Posterior vena cava (tissue), 2 donors: ENCODE data around the gene LRRC71. TPM values are rescaled to one million over a fixed set of nuclear protein-coding genes. Genes with fewer than 3 reads are reported as not detected.

Experiments
- DNase-seq: peaks from one replicate; pipeline ENCODE4 v3.0.0-alpha.2; 2020; ENCODE audit warnings: low spot score
- intact Hi-C, 2 donors: fragments of 100-400 bp; cut with DNase I; formaldehyde crosslinking; loops; one replicate each; pipeline versions ENCODE4 v1.14.1 to v1.14.2; 2022 to 2023
- total RNA-seq, 2 donors: library from RNA; stranded (reverse); fragmentation: NEBNext Ultra II Directional; extraction: Animal tissue kit (Norgen Biotek cat#: 25700); gene quantifications; one replicate each; pipeline ENCODE4 v1.2.1, GENCODE V29; 2021
- donor health status: DM: yes; HTN: yes; CAD: no.
- donor health status: DM: yes; HTN: yes; CAD: no.

The LRRC71 gene
- total RNA-seq, 2 donors from 2014 or later = not detected

DNA sequence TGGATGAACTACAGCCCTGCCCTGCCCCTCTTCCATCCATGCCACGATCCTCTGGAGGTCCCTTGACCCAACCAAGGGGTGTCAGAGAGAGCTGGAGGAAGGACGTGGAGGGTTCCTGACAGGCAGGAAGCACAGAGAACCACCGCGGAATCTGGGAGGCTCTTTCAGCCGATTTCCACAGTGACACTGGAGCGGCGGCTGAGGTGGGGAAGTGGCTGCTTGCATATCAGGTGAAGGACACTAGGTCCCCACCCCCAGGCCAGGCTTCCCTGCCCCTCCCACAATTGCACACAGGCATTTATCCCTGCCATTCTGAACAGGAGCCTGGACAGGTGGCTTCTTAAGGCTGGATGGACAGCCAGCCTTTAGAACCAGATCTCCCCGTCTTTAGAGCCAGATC lies 17.5 kb downstream of the LRRC71 start:
- intact Hi-C loops = no loop called here

GRCh38 chr1:156938813-156939212 lies 18.4 kb downstream of the LRRC71 start:
- intact Hi-C loops = no loop called here
- DNase-seq = peak; percentile 62

More for the DNA sequence above, 17.5 kb downstream of the LRRC71 start:
- peak; percentile 79 for DNase-seq

GRCh38 chr1:156939786-156940334 lies 19.4 kb downstream of the LRRC71 start:
- peak; percentile 76 for DNase-seq
- intact Hi-C loops = no loop called here

DNA sequence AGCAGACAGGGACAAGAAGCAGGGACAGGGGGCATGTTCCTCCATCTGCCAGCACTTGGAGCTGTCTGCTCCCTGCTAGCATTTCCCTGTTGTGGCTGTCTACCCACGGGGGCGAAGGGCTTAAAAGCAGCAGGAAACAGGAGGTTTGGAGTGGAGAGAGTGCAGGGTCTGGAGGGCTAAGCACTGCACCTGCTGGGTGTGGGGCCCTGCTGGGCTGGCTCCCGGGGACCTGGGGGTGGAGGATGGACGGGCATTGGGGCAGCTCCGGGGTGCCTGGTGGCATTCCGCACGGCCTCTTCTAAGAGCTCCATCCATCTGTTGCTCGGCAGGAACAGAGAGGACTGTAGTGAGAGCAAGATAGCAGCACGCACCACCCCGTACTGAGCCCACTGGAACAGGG lies 21.2 kb downstream of the LRRC71 start:
- DNase-seq = peak; percentile 76
- intact Hi-C loops = no loop called here

- intact Hi-C loops = no loop called here
- peak; percentile 55 for DNase-seq
Observed at GRCh38 chr1:156942176-156942575, 21.7 kb downstream of the LRRC71 start.

DNA sequence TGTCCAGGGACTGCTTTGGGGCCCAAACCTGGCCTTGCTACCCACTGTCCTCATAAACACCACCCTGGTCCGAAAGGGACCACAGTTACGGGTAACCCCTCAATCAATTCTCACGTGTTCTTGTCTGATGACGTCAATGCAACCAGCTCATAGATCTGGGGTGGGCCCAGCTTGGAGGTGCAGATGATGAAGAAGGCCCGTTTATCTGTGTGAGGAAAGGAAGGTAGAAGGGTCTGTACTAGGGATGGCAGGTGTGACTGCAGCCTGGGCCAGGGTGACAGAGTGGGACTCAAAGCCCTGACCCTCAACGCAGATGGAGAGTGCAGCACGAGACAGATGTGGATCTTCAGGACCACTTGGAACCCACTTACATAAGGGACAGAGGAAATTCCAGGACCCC lies 22.1 kb downstream of the LRRC71 start:
- intact Hi-C loops = no loop called here
- no peak for DNase-seq

DNA sequence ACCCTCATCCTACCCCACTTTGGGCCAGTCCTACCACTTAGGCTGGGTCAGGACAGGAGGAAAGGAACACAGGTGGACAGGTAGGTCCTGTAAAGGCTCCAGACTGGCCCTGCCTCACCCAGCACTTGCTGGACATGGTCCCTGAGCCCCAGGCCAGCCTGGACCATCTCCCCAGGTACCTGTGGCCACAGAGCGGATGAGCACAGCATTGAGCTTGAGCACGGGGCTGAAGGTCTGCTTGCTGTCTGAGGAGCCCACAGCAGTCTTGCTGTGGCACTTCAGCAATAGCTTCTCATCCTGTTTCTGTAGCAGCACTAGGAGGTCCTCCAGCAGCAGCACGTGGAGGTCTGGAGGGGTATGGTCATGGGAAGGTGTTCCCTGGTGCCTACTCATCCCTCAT lies 23.3 kb downstream of the LRRC71 start:
- intact Hi-C loops = no loop called here
- peak; percentile 70 for DNase-seq

DNA sequence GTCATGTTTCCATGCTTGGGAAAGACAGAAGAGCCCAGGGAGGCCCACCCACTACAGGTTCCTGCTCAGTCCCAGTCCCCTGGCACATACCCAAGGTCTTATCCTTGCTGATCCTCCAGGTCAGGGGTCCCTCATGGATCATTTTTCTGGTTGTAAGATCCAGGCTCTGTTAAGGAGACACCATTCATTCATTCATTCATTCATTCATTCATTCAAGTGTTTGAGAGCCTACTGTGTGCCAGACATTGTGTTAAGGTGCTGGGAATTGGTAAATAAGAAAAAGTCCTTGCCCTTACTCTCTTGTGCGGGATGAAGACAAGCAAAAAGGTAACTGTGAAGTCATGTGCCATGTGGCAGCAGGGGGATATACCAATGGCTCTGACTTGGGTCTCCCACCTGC lies 23.8 kb downstream of the LRRC71 start:
- peak; percentile 17 for DNase-seq
- intact Hi-C loops = no loop called here

DNA sequence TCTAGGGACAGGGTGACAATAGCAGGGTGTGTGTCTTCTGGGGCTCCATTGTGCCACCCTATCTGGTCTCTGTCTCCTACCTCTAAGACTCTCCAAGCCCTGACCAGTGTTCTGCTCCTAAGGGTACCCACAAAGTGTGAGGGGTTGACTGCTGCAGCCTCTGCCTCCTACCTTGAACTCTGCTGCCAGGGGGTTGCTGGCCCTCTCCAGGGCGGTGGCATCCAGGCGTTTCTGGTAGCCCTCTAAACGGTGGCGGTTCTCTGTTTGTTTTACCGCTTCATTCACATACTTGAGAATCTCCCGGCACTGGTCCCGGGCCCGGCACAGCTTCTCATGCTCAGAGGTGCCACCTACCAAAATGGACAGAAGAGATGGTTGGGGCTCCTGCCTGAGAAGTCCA lies 24.4 kb downstream of the LRRC71 start:
- DNase-seq = peak; percentile 62
- intact Hi-C loops = no loop called here

DNA sequence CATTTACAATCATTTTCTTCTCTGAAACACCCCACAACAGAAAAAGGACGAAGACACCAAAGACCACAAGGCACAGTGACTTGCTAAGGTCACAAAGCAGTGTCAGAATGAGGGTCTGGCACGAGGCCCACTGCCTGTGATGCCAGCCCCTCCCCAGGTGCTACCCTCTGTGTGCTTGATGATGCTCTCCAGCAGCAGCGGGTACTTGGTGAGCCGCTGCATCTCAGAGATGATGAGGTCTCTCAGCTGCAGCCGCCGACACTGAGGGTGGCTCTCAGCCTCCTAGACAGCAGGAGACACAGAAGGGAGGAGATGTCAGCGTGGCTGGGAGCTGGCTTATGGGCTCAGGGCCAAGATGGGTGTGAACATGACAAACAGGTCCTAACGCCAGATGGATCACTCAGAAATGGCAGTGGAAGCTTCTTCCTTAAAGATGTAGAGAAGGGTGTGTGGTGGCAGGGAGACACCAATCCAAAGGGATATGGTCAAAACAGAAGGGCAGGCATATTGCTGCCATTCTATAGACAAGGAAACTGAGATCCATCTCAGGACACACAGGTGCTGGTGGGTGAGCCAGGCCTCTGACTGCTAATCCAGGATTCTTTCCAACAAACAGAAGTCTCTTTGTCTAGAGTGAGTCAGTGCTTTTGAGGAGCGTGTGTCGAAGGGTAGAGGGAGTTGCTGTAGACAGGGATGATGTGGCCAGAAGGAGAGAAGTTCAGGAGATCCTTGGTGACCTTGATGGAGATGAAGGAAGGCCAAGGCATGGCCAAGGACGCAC lies 25.6 kb downstream of the LRRC71 start:
- intact Hi-C loops = no loop called here
- no peak for DNase-seq

GRCh38 chr1:156947127-156947526 lies 26.7 kb downstream of the LRRC71 start:
- intact Hi-C loops = no loop called here
- no peak for DNase-seq

GRCh38 chr1:156947818-156948525 lies 27.5 kb downstream of the LRRC71 start:
- intact Hi-C loops = no loop called here
- peak; percentile 73 for DNase-seq

DNA sequence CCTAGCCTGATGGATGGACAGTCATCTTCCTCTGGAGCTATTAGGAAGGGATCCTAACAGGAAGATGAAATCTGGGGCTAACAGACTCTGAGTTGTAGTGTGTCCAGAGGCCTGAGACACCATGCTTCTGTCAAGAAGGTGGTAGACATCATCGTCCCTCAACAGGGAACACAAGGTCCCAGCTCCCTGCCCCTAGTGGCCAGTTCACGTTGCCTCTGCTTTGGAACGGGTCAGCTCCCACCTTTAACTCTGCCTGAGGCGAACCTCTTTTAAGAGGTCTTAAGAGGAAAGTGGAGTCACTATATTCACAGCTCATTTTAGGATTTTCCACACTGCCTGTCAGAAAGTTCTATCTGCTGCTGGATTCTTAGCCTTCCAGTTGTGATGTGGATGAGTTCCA lies 28.3 kb downstream of the LRRC71 start:
- intact Hi-C loops = no loop called here
- no peak for DNase-seq

DNA sequence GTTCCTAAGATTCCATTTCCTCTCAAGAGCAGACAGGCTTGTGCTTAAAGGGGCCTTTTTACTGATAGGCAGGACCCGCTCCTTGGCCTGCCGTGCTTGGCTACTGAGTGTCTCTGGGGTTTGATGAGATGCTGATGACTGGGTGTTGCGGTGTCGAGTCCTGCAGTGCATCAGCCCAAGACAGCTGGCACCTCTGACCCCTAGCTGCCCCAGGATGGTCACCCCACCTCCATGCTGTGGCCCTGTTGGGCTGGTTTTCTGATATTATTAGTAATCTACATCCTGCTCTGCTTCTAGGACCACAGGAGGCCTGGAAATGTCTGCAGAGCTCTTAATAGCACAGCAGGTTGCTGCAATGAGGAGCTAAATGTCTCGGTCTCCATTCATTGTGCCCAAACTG lies 28.7 kb downstream of the LRRC71 start:
- no peak for DNase-seq
- intact Hi-C loops = no loop called here

DNA sequence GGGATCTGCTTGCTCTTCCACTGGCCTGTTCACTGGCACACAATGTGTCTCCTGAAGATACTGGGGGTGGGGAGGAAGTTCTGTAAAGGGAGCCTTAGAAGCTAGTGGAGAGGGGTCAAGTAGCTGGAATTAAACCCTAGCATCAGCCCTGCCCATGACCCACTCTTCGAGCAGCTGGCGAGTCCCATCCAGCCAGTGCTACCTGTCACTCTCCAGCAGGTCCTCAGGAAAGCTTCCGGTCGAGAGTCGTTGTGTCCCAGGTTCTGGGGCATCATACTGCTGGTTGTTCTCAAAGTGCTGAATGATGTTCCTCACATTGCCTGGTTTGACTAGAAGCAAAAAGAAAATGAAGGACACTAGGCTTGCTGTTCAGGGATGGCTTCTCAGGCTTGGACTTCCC lies 30.9 kb downstream of the LRRC71 start:
- intact Hi-C loops = no loop called here
- DNase-seq = no peak

- no peak for DNase-seq
- intact Hi-C loops = no loop called here
Observed at GRCh38 chr1:156953571-156953970, 33.1 kb downstream of the LRRC71 start.

GRCh38 chr1:156956333-156956732 lies 35.9 kb downstream of the LRRC71 start:
- DNase-seq = no peak

GRCh38 chr1:156957634-156958033 lies 37.2 kb downstream of the LRRC71 start:
- intact Hi-C loops = no loop called here
- no peak for DNase-seq

More at GRCh38 chr1:156956333-156956732, 35.9 kb downstream of the LRRC71 start:
- intact Hi-C loops = no loop called here

- no peak for DNase-seq
Observed at GRCh38 chr1:156958247-156958714, 37.8 kb downstream of the LRRC71 start.

DNA sequence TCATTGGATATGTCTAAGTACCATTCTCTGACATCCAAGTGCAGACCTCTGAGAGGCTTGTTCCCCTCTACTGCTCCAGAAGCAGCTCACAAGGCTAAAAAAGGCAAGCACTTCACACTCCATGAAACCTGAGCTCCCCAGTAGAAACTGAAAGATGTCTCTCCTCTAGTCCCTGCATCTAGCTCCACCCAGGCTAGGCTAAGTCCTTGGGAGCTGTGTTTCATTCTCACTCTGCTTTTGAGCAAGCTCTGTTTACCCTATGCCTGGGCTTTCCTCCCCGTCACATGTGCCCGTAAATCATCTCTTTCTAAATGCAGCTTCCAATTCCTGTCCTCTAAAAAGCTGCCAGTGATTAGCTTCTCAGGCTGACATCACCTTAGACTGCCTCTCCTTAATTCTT lies 39.0 kb downstream of the LRRC71 start:
- intact Hi-C loops = no loop called here
- DNase-seq = no peak

More at GRCh38 chr1:156958247-156958714, 37.8 kb downstream of the LRRC71 start:
- intact Hi-C loops = no loop called here
